Measurements from ENCODE around the gene SLC38A4. TPM values are rescaled to one million over a fixed set of nuclear protein-coding genes. Genes with fewer than 3 reads are reported as not detected.

The SLC38A4 gene
- total and polyA plus RNA-seq, 2 of the 8 experiments (the other 6 are each of a cell fraction or from before 2014, with no cell fraction given): 6.7 to 15.4 TPM

GRCh38 chr12:46779063-46779462 lies 46.7 kb downstream of the SLC38A4 start:
- Histone ChIP-seq H3K14ac (ENCODE audit: insufficient read length) (no peak overlapping the region), H3K9me3 (ENCODE audit: insufficient read depth in 2 of 2, low read depth in 1 of 2, low read length in 1 of 2) (no peaks in the 10 kb centered on the region), H3K27ac (ENCODE audit: low read depth, low read length) (no peak overlapping the region), H3K4me1 (replicated peaks in 1 of 4; ENCODE audit: control insufficient read depth in 3 of 4, insufficient read depth in 4 of 4, low read length in 3 of 4) (no peaks in the 10 kb centered on the region), H3K23ac (ENCODE audit: insufficient read length) (no peak overlapping the region), H4K20me1 (replicated peaks in 1 of 2; ENCODE audit: control insufficient read depth in 1 of 2, insufficient read depth in 2 of 2, low read length in 2 of 2) (no peaks in the 10 kb centered on the region), H4K5ac (ENCODE audit: insufficient read length, low read depth, low read length) (no peak overlapping the region), H4K8ac (ENCODE audit: extremely low read depth, insufficient read depth, low read length) (no peak overlapping the region), H3K4ac (replicated peaks; ENCODE audit: insufficient read length, low read depth, low read length) (no peak overlapping the region), H3K18ac (ENCODE audit: extremely low read depth, low read length) (no peak overlapping the region), H3K9ac (replicated peaks in 1 of 4; ENCODE audit: extremely low read depth in 1 of 4, low read depth in 3 of 4, low read length in 3 of 4) (no peak overlapping the region), H2AFZ (ENCODE audit: low read length) (no peak overlapping the region), H3K4me2 (ENCODE audit: insufficient read depth in 1 of 2, low read depth in 2 of 2, low read length in 2 of 2) (no peak overlapping the region), H2BK120ac (replicated peaks; ENCODE audit: low read depth, low read length) (no peak overlapping the region), H3K79me2 (ENCODE audit: control insufficient read depth in 1 of 2, insufficient read depth in 2 of 2, low read length in 2 of 2) (no peaks in the 10 kb centered on the region), H3K36me3 (ENCODE audit: control insufficient read depth in 2 of 4, insufficient read depth in 4 of 4, low read length in 3 of 4) (no peaks in the 10 kb centered on the region), H2BK20ac (ENCODE audit: low read length) (no peak overlapping the region), H2BK12ac (ENCODE audit: low read depth, low read length) (no peak overlapping the region), H3K56ac (replicated peaks; ENCODE audit: insufficient read length, low read depth, low read length) (no peak overlapping the region), H2BK15ac (ENCODE audit: low read length) (no peak overlapping the region), H2AK5ac (ENCODE audit: low read depth, low read length) (no peak overlapping the region), H4K91ac (replicated peaks; ENCODE audit: insufficient read length, low read length) (no peak overlapping the region), H2BK5ac (ENCODE audit: low read depth, low read length) (no peak overlapping the region), H3K79me1 (ENCODE audit: low read depth, low read length) (no peaks in the 10 kb centered on the region), H3K4me3 (ENCODE audit: extremely low read depth in 1 of 4, insufficient read depth in 2 of 4, low read depth in 3 of 4, low read length in 4 of 4) (no peak overlapping the region), H3K27me3 (replicated peaks in 1 of 4; ENCODE audit: control insufficient read depth in 3 of 4, extremely low read depth in 1 of 4, insufficient read depth in 3 of 4, low read length in 3 of 4) (no peaks in the 10 kb centered on the region), H3K23me2 (ENCODE audit: low read depth, low read length) (no peaks in the 10 kb centered on the region; the same call in 1 of the 2 replicates)
- DNase-seq (ENCODE audit: low read depth in 1 of 2, low spot score in 2 of 2): no peak
- TF ChIP-seq GABPA (IDR thresholded peaks at IDR 0.05; ENCODE audit: borderline replicate concordance, insufficient read depth, low read length) (no peak), BRCA1 (IDR thresholded peaks at IDR 0.05; ENCODE audit: low read depth, low read length) (no peak), NRF1 (IDR thresholded peaks at IDR 0.05; ENCODE audit: low read depth, low read length) (no peak), KDM1A (IDR thresholded peaks at IDR 0.05; ENCODE audit: borderline replicate concordance, low read length) (no peak), SIN3A (conservative IDR thresholded peaks at IDR 0.05 in 1 of 2, IDR thresholded peaks at IDR 0.05 in 1 of 2; ENCODE audit: low read depth in 1 of 2, low read length in 2 of 2) (no peak), NANOG (IDR thresholded peaks at IDR 0.05; ENCODE audit: insufficient read depth, low read depth, low read length, poor library complexity, severe bottlenecking) (no peak)
- WGBS, 2 experiments (ENCODE audit: extremely low coverage in 1 of 2, insufficient coverage in 1 of 2, insufficient read length in 1 of 2, insufficient replicate concordance in 2 of 2, low coverage in 1 of 2, low lambda C conversion rate in 2 of 2, missing lambda C conversion rate in 1 of 2): 86% methylated on average over 1 of the region's 1 CpG; no CpG with 5 or more reads in 1 of the 2 experiments
- POLR2A ChIA-PET (ENCODE audit: partially characterized antibody): no interaction called here
- CTCF ChIA-PET (ENCODE audit: partially characterized antibody): interaction anchor here (1.1 kb wide), 1 partner anchor 205 kb away, joined by 3 read pairs; no protein-coding TSS in a partner anchor
- FAIRE-seq: no peak
